Measurements from ENCODE around the gene IL37.
A peak's percentile ranks its signal among the peaks of the same experiment; 100 is the strongest.

The IL37 gene, protein sequence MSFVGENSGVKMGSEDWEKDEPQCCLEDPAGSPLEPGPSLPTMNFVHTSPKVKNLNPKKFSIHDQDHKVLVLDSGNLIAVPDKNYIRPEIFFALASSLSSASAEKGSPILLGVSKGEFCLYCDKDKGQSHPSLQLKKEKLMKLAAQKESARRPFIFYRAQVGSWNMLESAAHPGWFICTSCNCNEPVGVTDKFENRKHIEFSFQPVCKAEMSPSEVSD

DNA sequence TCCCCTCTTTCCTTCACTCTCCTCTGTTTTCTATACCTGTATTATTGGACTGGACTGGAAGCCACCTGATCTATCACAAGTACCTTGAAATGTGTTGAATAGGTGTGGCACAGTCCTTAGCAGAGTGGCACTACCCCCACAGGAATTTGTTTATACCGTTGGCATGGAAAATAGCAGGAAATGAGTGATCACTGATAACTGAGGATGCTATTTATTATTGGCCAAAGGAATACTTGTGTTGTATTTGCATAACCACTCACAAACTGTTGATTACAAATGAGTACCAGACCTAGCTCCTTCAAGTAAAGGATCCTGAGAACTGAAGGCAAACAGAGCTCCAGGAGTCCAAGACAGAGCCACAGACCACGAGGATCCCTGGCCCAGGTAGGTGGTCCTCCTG is at the start of gene IL37:
Gene IL37, plus strand, starts transcription at position 301 of the 400 bp plus-strand sequence. CDS start 1,848 bp downstream, outside the sequence.
- DNase-seq (ENCODE audit: low spot score) = no peak

DNA sequence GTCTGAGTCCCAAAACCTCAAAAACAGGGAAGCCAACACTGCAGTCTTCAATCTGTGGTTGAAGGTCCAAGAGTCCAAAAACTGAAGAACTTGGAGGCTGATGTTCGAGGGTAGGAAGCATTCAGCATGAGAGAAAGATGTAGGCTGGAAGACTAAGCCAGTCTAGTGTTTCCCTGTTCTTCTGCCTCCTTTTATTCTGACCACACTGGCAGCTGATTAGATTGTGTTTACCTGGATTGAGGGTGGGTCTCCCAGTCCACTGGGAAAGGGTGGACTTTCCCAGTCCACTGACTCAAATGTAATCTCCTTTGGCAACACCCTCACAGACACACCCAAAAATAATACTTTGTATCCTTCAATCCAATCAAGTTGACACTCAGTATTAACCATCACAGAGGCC is 46.9 kb upstream of the IL37 start:
- no peak for DNase-seq (ENCODE audit: low spot score)

DNA sequence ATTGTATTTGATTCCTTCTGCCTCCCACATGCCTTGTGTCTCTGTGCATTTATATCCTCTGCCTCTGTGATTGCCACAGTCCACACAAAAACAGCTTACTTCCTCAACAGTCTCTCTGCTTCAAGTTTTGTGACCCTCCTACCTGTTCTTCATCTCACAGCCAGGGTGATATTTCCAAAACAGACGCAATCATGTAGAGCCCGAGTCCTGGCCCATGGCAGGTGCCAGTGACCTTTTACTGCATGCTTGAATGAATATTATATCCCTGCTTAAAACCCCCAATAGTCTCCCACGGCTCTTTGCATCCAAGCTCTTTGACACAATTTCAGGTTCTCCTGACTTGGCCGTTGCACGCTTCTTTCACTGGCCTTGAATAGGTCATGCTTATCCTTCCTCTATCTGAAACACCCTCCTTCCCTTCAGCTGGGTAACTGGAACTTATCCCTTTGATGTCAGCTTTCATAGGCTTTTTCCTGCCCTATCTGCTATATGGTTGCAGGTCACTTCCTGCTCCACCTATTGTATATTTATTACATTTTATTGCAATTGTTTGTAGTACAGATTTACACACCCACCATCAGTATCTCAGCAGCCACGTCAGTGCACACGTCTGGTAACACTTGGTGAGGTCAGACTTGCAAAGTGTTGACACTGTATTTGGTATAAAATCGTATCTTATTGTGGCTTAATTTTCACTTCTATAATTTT is 44.7 kb upstream of the IL37 start:
- DNase-seq (ENCODE audit: low spot score) = no peak

DNA sequence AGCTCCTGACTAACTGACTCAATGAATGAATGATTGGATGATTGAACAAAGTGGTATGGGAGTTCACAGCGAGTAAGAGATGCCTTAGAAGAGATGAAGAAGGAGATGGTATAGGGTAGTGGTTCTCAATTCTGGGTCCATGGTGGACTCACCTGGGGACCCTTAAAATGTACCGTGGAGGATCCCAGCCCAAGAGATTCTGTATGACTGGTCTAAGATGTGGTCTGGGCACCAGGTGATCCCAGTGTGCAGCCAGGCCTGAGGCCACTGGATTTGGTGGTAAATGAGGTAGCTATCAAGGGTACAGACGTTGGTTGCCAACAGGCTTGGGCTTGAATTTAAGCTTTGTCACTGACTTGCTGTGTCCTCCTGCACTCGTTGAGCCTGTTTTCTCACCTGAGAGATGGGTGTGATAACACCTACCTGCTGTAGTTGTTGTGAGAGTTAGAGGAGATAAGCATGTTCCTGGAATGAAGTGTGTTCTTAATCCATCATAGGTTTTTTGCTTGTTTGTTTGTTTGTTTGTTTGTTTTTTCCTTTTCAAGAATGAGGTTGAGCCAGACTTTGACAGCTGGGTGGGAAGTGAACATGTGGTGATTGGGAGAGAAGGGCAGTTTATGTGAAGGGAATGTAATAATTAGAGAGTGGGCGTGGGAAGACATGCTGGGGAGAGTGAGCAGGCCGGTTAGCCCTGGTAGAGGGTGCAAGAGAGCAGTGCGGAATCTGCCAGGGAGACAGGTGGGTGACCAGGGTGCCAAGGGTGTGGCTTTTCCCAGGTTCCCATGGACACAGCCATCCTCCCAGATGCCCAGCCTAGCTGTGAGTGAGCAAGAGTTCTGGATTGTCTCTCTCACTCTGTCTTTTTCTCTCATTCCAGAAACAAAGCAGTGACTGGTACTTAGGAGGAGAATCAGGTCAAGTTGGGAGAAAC is 43.0 kb upstream of the IL37 start:
- DNase-seq (ENCODE audit: low spot score) = no peak

DNA sequence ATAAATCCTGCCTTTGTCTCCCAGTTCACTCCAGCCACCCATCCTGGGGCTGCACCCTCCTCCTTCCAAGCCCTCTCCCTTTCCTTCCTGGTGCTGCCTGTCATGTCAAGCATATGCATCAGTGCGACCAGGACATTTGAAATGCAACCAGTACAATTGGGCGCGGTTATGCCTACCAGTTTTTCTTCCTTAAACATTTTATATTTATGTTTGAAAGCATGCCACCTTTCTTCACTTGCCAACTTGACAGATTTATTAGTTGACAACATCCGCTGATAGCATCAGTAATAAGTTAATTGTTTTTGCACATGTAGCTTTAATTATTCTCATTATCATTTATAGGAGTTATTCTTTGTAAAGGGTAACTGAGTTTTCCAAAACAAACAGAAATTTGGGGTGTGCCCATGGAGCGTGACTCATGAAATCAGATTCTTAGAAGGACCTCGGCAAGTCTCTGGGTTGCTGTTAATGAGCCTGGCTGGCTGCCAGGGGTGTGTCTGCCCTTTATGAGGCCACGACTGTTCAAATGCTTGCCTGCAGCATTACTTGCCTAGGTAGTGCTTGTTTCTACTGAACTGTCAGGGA is 41.6 kb upstream of the IL37 start:
- DNase-seq (ENCODE audit: low spot score) = peak; percentile 39

DNA sequence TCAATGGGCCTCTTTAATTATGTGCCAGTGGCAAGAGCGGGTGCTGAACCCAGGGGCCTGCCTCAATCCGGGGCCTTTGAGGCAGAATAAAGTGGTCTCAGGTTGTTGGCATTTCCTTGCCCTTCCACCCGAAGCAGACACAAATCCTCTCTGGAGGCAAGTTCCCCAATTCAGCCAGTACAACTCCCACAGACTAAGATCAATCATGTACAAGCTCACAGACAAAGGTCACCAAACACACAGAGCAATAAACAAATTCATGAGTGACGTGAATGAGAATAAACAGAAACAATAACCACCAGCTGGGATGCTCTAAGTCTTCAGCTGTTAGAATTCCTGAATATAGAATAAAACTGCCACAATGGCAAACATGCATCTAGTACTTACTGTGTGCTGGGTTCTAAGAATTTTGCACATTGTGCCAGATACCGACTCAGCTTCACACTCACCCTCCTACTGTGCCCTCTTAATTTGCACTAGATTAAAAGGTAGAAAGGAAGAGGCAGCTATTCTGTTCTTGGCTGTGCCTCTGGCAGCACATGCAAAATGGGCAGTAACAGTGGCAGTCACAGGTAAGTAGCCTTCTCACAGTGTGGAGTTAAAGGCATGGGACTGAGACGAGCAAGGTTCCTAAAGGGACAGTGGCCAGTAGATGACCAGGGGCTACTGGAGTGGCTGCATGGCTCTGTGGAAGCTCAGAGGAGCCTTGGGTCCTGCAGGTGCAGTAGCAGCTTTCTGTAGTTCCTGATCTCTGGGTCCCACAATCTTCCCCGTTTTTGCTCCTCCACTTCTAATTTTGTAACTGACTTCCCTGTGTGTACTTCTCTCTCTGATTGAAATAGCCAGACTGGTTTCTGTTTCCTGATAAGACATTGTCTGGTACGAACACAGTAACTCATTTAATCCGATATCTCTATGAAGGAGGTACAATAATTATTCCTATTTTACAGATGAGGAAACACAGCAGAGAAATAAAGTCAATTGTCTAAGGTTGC is 39.8 kb upstream of the IL37 start:
- no peak for DNase-seq (ENCODE audit: low spot score)

DNA sequence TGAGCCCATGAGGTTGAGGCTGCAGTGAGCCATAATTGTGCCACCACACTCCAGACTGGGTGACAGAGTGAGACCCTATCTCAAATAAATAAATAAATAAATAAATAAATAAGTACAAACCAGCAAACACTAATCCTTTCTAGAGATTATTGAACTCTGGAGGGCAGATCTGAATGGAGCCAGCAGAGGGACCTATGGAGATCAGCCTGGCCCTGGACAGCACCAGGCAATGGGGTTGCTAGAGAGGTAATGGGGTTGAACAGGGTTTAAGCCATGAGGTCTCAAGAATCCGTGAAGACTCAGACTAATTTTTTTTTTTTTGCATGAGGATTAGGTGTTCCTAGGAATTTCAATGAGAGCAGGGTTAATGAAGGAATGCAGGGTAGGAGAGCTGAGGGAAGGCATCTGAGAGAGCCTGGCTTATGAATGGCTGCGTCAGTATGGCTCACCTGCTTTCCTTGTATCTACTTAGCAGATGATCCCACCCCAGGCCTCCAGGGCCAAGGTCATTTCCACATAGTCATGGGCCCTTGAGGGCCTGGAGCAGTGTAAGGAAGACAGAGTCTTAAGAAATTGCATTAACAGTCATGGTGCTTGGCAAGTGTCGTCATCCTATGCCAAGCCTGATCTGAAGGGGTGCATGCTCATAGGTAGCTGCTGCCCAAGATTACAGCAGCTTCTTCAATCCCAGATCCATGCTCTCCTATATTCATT is 34.6 kb upstream of the IL37 start:
- DNase-seq (ENCODE audit: low spot score) = no peak

DNA sequence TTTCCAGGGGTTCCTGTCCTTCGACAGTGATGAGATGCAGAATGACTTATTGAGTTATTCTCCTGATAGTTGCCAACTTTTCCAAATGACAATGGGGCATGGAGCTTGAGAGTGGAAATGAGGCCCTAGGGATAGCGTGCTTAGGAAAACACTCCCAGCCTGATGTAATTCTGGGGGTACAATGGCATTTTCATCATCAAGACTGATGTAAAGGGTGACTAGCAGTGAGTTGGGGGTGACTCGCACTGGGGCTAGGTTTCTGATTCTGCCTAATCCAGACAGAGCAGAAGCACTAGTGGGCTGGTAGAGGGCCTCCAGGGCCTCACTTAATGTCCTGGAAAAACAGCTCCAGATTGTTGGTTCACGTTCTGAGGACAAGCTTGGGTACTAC is 34.0 kb upstream of the IL37 start:
- DNase-seq (ENCODE audit: low spot score) = no peak

DNA sequence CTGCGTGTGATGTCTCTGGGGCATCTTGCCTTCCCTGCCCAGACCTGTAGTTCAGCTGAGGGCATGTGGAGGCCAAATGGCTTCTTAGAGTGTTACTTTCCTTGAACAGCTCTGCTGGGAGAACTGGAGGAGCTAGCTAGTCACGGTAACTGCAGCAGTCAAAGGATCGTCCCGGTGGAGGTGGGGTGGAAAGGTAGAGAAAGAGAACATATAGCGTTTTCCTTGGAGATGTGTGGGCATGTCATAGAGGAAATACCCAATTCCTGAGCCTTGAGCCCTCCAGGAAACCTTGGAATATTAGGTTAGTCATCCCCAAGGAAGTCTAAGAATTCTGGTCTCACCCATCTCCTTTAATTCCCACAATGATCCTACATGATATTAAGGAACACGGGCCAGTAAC is 33.5 kb upstream of the IL37 start:
- DNase-seq (ENCODE audit: low spot score) = no peak

DNA sequence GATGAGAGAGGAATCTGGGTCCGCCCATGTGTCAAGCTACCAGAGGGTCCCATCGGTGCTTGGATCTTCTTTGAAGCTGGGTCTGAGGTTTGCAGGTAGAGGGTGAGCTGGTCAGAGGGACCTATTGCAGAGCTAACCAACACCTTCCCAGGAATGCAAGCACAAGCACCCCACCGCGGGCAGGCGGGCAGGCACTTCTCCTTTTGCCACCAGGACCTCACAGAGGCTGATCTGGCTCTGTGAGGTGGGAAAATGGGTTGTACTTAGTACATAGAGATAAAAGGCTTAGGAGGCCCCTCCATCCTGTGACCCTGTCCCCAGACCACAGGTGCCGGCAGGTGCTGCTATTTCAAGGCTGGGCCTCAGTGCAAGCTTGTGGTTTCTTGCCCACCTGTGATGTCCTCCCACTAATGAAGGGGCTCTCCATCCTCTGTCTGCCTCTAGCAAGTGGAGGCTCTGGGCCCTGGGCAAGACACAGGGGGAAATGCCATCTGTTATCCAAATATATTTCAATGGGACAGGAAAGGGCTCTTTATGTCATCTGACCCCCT is 31.4 kb upstream of the IL37 start:
- no peak for DNase-seq (ENCODE audit: low spot score)

DNA sequence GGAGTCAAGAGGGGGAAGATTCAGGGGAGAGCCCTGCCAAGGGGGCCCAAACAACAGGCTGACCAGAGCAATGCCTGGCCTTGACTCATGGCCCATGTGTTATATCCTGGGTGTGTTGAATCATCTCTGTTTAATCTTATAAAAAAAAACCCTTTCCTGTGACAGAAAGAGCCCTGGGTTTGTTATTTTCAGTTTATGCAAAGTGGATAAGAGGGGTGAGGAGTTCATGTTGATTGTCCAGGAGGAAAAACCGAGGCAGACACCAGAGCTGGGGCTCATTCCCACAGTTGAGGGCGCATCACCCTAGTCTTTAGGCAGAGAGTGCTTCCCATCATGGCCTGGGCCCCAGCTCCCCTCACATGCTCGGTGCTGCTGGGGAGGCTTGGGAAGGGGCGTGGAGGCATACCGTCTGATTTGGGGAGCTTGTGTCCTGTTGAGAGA is 30.9 kb upstream of the IL37 start:
- DNase-seq (ENCODE audit: low spot score) = no peak

DNA sequence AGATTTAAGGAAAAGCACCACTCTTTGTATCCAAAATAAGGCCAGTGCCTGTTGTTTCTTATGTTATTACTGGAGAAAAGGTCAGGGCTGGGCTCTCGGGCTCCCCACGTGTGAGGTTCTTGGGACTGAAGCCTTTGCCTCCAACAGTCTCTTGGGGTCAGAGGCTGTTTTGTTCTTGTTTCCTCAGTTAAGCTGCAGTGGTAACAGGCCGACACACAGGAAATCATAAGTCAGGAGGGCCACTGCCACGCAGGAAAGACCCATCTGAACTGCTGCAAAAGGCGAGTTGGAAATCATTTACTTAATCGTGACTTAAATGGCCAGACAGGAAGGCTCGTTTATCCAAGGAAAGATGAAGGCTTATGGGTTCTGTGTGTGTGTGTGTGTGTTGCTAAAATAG is 30.3 kb upstream of the IL37 start:
- no peak for DNase-seq (ENCODE audit: low spot score)

DNA sequence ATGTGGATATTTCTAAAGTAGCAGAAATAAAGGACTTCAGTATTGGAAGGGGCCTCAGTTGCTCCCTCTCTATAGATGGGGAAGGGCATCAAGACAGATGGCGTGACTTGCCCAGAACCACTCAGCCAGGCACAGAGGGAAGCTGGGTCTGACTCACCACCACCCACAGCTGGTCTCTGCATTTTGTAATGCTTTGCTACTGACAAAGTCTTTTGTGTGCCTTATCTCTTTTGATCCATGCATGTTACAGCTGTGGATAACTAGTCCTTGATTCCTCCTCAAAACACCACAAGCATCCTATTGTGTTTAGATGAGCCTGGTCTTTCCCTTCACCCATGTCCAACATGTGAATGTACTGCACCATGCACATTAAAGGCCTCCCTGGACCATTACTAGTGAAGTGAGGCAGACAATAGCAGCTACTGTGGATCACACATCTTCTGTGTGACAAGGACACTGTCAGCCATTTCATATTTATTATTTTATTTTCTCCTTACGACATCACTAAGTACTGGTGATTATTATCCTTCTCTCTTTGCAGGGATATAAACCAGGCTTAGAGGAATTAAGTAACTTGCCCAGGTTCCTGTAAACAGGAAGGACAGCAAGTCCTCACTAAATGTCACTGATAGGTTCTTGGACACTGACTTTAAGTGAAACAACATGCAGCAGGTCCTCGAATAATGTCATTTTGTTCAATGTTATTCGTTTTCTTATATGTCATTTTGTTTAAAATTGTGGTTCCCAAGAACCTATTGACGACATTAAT is 29.6 kb upstream of the IL37 start:
- peak; percentile 4 for DNase-seq (ENCODE audit: low spot score)

DNA sequence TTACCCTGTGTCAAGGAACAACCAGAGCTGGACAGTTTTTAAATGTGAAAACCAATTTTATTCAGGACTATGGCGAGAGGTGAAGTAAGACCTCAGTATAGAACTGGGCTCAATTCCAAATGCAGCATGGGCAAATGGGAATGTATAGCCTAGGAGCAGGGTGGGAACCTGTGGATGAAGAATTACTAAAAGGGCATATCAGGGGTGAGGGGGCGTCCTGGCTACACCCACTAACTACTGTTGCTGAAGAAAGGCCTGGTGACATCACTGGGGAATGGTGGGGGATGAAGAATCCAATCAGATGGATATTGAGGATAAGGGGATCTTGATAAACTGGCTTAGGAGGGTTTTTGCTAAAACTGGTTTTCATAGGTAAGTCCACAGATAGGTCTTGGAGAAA is 27.3 kb upstream of the IL37 start:
- DNase-seq (ENCODE audit: low spot score) = no peak

DNA sequence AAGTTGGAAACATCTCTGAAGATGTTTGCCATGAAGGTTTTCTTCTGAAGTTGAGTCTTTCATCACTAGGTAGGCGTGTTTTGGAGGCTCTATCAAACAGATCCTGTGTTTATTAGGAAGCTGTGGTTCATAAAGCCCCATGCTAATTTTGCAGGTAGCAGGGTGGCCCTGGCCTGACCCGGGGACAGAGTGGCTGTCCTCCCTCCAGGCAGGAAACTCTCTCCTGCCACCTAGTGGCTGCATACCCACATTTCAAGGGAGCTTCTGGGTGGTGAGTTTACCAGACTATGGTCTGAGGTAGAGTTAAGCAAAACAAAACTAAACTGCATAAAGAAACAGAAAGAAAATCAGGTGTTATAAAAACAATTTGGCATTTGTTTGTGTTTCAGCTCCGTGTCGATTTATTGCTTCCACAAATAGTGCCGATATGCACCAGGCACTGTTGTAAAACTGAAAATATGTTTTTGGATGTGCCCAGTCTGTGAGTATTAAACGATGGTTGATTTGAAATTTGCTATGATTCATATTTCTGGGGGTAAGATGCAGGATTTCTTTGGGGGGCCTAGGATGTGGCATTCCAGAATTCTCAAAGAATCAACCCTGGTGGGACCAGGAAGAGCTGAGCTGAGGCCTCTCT is 26.0 kb upstream of the IL37 start:
- DNase-seq (ENCODE audit: low spot score) = peak; percentile 74

DNA sequence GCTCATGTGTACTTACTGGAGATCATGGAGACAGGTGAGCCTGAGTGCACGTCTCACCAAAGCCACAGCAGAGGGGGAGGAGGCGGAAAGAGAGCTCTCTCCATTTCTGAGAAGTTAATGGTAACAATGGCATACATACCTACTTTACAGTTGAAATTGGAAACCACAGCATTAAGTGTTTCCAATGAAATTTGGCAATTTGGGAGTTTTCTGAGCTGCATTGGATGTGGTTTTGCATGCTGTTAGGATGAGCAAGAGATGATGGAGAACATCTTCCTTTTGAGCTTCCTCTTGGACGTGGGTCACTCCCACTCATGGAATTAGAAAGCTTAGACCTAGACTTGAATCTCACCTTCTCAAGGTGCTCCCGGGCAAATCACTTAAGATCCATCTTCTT is 25.5 kb upstream of the IL37 start:
- DNase-seq (ENCODE audit: low spot score) = no peak

DNA sequence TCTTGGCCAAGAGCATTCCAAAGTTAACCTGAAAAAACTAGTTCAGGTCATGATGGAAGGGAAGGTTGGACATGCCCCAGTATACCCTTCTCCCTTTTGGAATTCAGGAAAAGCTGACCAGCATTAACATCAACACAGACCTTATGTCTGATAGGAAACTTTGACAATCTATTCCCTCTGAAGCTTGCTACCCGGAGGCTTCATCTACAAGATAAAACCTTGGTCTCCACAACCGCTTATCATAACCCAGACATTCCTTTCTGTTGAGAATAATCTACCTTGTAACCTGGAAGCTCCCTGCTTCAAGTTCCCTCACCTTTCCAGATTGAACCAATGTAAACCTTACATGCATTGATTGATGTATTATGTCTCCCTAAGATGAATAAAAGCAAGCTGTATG is 24.7 kb upstream of the IL37 start:
- DNase-seq (ENCODE audit: low spot score) = no peak

DNA sequence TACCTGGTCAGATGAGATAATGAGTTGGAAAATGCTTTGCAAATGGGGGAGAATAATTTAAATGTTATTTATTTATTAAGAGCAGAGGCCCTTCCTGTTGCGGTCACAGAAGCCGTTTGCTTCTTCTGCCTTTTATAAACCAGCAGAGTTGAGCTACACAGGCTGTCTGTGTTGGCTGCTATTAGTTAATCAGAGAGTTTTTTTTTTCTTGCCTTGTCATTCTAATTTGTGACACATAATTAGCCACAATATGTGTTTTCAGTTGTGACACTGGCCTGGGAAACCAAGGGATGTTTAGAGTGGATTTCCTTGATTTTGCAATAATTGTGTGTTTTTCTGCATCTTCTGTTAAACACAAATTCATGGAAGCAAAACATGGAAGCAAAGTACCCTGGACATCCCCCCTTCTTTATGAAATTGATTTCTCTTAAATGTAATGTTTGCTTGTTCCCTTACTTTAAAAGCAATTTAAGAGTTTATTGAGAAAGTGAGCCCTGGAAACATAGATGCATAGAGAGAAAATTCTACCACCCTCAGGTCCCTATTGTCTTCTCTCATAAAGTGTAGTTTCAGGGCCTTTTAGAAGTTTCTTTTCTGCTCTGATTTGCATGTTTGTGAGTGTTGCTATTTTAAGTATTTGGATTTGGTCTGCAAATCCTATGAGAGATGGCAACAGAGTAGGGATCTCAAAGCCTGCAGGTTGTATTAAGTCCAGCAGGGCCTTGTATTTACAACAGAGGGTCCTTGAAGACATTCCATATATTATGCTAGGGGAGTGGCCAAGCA is 22.8 kb upstream of the IL37 start:
- no peak for DNase-seq (ENCODE audit: low spot score)

All from CD4-positive, alpha-beta T cell treated with Interleukin-15 for 4 hours (primary cell).